ENCODE data around the gene EFNA5. TPM values are rescaled to one million over a fixed set of nuclear protein-coding genes. Genes with fewer than 3 reads are reported as not detected.

EFNA5 gene
- total RNA-seq, 1 donor from 2014 or later, result 10.2 TPM

- H3K36me3 ChIP-seq, result no peaks in the 10 kb centered on the region
- H3K9me3 ChIP-seq, result no peaks in the 10 kb centered on the region
- ATAC-seq, result no peak
- no peaks in the 10 kb centered on the region for H3K4me1 ChIP-seq
- DNase-seq, result no peak
- no peak overlapping the region for H3K4me3 ChIP-seq
- no peak for TF ChIP-seq CTCF (IDR thresholded peaks at IDR 0.05)
- intact Hi-C loops (cut with DNase I), result no loop called here
- no peaks in the 10 kb centered on the region for H3K27me3 ChIP-seq (ENCODE audit: low read depth)
- no peak overlapping the region for H3K27ac ChIP-seq
These were observed 80.1 kb downstream of the EFNA5 start for GRCh38 chr5:107590686-107591085.

DNA sequence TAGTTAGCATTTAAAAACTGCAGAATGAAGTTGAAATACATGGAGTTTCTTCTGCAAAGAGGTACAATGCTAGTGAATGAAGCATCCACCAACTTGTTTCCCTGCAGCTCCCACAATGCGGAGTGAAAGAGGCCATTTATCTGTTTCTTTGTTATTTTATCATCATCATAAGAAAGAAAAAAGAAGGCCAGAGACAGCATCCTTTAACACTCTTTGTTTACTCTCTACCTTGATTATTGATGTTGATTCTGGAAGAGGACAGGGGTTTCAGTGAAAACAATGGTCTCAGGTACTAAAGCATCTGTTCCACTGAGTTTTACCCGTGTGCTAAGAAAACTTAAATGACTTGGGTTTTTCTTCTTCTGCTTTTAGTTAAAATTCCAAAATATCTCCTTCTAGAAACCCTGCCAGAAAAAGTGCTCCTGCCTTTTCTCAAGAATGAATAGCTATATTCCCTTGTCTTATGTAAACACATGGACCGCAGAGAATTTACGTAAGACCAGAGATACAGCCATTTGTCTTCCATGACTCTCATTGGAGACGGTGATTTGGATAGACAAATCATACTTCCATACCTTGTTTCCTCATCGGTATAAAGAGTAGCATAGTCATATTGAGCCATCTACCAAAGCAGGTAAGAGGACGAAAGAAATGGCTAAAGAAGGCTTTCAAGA, 81.1 kb downstream of the EFNA5 start:
- intact Hi-C loops (cut with DNase I), result no loop called here
- ATAC-seq, result no peak
- Histone ChIP-seq H3K4me3 (no peak overlapping the region), H3K27ac (no peak overlapping the region), H3K9me3 (no peaks in the 10 kb centered on the region), H3K27me3 (ENCODE audit: low read depth) (no peaks in the 10 kb centered on the region), H3K4me1 (no peaks in the 10 kb centered on the region), H3K36me3 (no peaks in the 10 kb centered on the region)
- TF ChIP-seq CTCF (IDR thresholded peaks at IDR 0.05), result no peak
- no peak for DNase-seq

DNA sequence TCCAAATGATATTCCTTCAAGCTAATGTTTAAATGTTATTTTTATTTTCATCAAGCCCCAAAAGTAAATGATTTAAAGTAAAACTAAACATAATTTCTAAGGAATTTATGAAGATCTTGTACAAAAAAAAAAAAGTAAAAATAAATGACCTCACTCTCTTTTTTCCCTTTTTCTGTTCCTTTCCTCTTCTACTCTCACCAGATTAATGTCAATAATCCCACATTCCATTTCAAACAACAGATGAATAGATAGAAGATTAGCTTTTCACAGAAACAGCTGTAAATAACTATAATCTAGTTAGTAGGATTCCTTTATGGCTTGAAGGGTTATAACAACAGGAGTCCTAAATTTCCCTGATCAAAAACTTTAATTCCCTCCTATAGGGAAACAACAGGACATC, 88.1 kb downstream of the EFNA5 start:
- H3K27ac ChIP-seq, result no peak overlapping the region
- no peaks in the 10 kb centered on the region for H3K9me3 ChIP-seq
- no peak for DNase-seq
- H3K4me1 ChIP-seq, result no peaks in the 10 kb centered on the region
- no peaks in the 10 kb centered on the region for H3K27me3 ChIP-seq (ENCODE audit: low read depth)
- intact Hi-C loops (cut with DNase I), result no loop called here
- H3K4me3 ChIP-seq, result no peak overlapping the region
- ATAC-seq, result no peak
- H3K36me3 ChIP-seq, result no peaks in the 10 kb centered on the region
- TF ChIP-seq CTCF (IDR thresholded peaks at IDR 0.05), result no peak

- no peaks in the 10 kb centered on the region for H3K9me3 ChIP-seq
- no peak overlapping the region for H3K27ac ChIP-seq
- no peaks in the 10 kb centered on the region for H3K4me1 ChIP-seq
- ATAC-seq (no peak), DNase-seq (no peak)
- no peaks in the 10 kb centered on the region for H3K36me3 ChIP-seq
- no peak for TF ChIP-seq CTCF (IDR thresholded peaks at IDR 0.05)
- intact Hi-C loops (cut with DNase I), result no loop called here
- H3K27me3 ChIP-seq (ENCODE audit: low read depth), result no peaks in the 10 kb centered on the region
- no peak overlapping the region for H3K4me3 ChIP-seq
These were observed 89.6 kb downstream of the EFNA5 start for GRCh38 chr5:107580889-107581820.

DNA sequence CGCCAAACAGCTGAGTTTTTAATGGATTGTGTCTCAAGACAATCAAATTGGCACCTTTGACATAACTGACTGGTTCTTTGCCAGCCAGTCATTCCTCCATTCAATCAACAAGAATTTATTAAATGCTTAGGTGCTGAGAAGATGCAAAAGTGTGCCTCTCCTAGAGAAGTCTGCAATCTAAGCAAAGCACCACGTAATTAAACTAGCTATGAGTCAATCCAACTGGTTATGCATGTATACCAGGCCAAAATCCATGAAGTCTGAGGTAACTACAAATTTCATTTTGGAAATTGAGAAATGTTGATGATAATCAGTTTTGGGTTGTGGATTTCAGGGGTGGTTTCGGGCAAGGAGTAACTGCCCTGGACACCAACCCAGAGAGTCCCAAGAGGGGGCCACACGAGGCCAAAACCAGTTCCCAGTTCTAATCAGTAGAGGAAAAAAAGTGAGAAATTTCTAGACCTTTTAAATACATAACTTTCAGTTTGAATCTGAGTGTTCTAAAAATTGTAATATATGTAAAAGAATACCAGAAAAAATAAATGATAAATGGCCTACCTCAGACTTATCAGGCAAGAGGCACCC, 92.6 kb downstream of the EFNA5 start:
- DNase-seq (no peak), ATAC-seq (no peak)
- Histone ChIP-seq H3K27ac (no peak overlapping the region), H3K9me3 (no peaks in the 10 kb centered on the region), H3K27me3 (ENCODE audit: low read depth) (no peaks in the 10 kb centered on the region), H3K4me3 (no peak overlapping the region), H3K4me1 (no peaks in the 10 kb centered on the region), H3K36me3 (no peaks in the 10 kb centered on the region)
- intact Hi-C loops (cut with DNase I), result no loop called here
- TF ChIP-seq CTCF (IDR thresholded peaks at IDR 0.05), result no peak

All from lower lobe of right lung (tissue), 2 donors.